GM12878 (cell line): ENCODE data around the gene CACNA1I. TPM values are rescaled to one million over a fixed set of nuclear protein-coding genes. Genes with fewer than 3 reads are reported as not detected.

Experiments
- ATAC-seq: fragments of 200-7000 bp; cut with Tn5 transposase; 3 replicates; pipeline ENCODE4 v1.9.1; 2020; ENCODE audit warnings: mild to moderate bottlenecking, moderate library complexity
- BruUV-seq: library from RNA; stranded (reverse); fragments of 400-500 nt; replicated peaks from 2 replicates; lab custom pipeline; 2021; lab: Mats Ljungman, UMichigan
- CTCF ChIA-PET: fragments of 300-600 bp; sonication (Branson Sonifier 250); formaldehyde crosslinking; extraction: SDS; loops from one replicate; lab custom pipeline; 2021; ENCODE audit warnings: inconsistent platforms; lab: Yijun Ruan, JAX
- POLR2A ChIA-PET: fragments of 350-600 bp; formaldehyde crosslinking; extraction: SDS; loops from one replicate; lab custom pipeline; 2021; ENCODE audit warnings: inconsistent platforms; lab: Charles Lee
- RAD21 ChIA-PET: fragments of 300-600 bp; sonication (Branson Sonifier 250); formaldehyde crosslinking; loops from one replicate; lab custom pipeline; 2023; ENCODE audit warnings: antibody characterized with exemption; ENCODE audit not compliant: unreplicated experiment; lab: Charles Lee
- SMC1A ChIA-PET: fragments of 300-600 bp; sonication (Branson Sonifier 250); formaldehyde crosslinking; loops from one replicate; lab custom pipeline; 2023; ENCODE audit not compliant: unreplicated experiment, uncharacterized antibody; lab: Charles Lee
- DNase-seq: peaks from one replicate; pipeline ENCODE4 v3.0.0-alpha.2; 2011; ENCODE audit warnings: low read depth, low spot score
- FAIRE-seq: peaks from 3 replicates; lab custom pipeline; 2011; peaks lifted over from hg19 to GRCh38; lab: Jason Lieb, UNC
- H2AFZ ChIP-seq: 2 replicates; pipeline ENCODE4 v1.6.0; 2011; ENCODE audit warnings: low read depth, low read length, control low read depth; ENCODE audit not compliant: control insufficient read depth
- H3K27ac ChIP-seq: 2 replicates; pipeline ENCODE4 v1.5.1; 2011; ENCODE audit warnings: control low read depth; ENCODE audit not compliant: control insufficient read depth, insufficient read depth
- H3K27me3 ChIP-seq, 2 experiments: replicated peaks in 1 of 2; 2 replicates each; pipeline versions ENCODE4 v1.6.0 to v1.6.1; 2011; ENCODE audit warnings: low read length in 1 of 2; ENCODE audit not compliant: control insufficient read depth in 2 of 2, insufficient read depth in 2 of 2
- H3K36me3 ChIP-seq, 2 experiments: 2 replicates each; pipeline ENCODE4 v1.5.1; 2011; ENCODE audit warnings: low read length in 1 of 2; ENCODE audit not compliant: control insufficient read depth in 2 of 2, insufficient read depth in 2 of 2
- H3K4me1 ChIP-seq: 2 replicates; pipeline ENCODE4 v1.6.1; 2011; ENCODE audit warnings: mild to moderate bottlenecking, low read length, moderate library complexity, mixed read lengths; ENCODE audit not compliant: control insufficient read depth, insufficient read depth
- H3K4me2 ChIP-seq: 2 replicates; pipeline ENCODE4 v1.6.0; 2011; ENCODE audit warnings: control low read depth; ENCODE audit not compliant: control insufficient read depth, insufficient read depth
- H3K4me3 ChIP-seq: fragments of 200-600 bp; sonication (generic); 2 replicates; pipeline ENCODE4 v1.5.1; 2016
- H3K79me2 ChIP-seq: 2 replicates; pipeline ENCODE4 v1.6.0; 2011; ENCODE audit warnings: low read length; ENCODE audit not compliant: control insufficient read depth, insufficient read depth
- H3K9ac ChIP-seq: 2 replicates; pipeline ENCODE4 v1.8.0; 2011; ENCODE audit warnings: low read length, control low read depth, mixed read lengths; ENCODE audit not compliant: control insufficient read depth, insufficient read depth
- H3K9me3 ChIP-seq: replicated peaks from 3 replicates; pipeline ENCODE4 v1.5.1; 2011; ENCODE audit warnings: mild to moderate bottlenecking, low read length; ENCODE audit not compliant: control insufficient read depth, insufficient read depth
- H4K20me1 ChIP-seq: 2 replicates; pipeline ENCODE4 v1.6.0; 2011; ENCODE audit not compliant: control insufficient read depth, insufficient read depth
- JUNB ChIP-seq: IDR thresholded peaks from 2 replicates; pipeline ENCODE4 v1.6.1; 2016; ENCODE audit warnings: antibody characterized with exemption, mild to moderate bottlenecking
- MYC ChIP-seq: IDR thresholded peaks from 2 replicates; pipeline ENCODE4 v1.6.1; 2011; ENCODE audit warnings: mild to moderate bottlenecking, low read length, moderate library complexity, inconsistent platforms; ENCODE audit not compliant: insufficient read depth, insufficient replicate concordance, insufficient read length, severe bottlenecking
- NR2C2 ChIP-seq: IDR thresholded peaks from 2 replicates; pipeline ENCODE4 v1.6.1; 2011; ENCODE audit warnings: borderline replicate concordance, low read depth; ENCODE audit not compliant: control insufficient read depth, insufficient read length
- PBX3 ChIP-seq: IDR thresholded peaks from 2 replicates; pipeline ENCODE4 v1.6.1; 2011; ENCODE audit warnings: mild to moderate bottlenecking, low read depth, low read length, moderate library complexity; ENCODE audit not compliant: insufficient replicate concordance
- ZNF622 ChIP-seq: fragments of 450-650 bp; IDR thresholded peaks from 2 replicates; pipeline ENCODE4 v1.6.1; 2017; ENCODE audit warnings: mild to moderate bottlenecking, inconsistent platforms
- WGBS: methylation state at CpG from one replicate; pipeline ENCODE4 v1.1.6; 2016; ENCODE audit warnings: low lambda C conversion rate; ENCODE audit not compliant: insufficient replicate concordance, insufficient coverage; ENCODE audit errors: missing lambda C conversion rate; 5-methylcytosine and 5-hydroxymethylcytosine counted together
- in situ Hi-C: fragments of 300-500 bp; cut with MboI; formaldehyde crosslinking; loops from 9 replicates; pipeline ENCODE4 v1.14.3; 2018; ENCODE audit warnings: mixed read lengths
- intact Hi-C: fragments of 100-400 bp; cut with micrococcal nuclease; formaldehyde crosslinking; loops from one replicate; pipeline ENCODE4 v1.14.2; 2022; ENCODE audit not compliant: unreplicated experiment
- polyA plus RNA-seq, 11 experiments: library from polyadenylated mRNA; depleted of rRNA in 4 of 11; unstranded in 6 of 11; stranded (reverse) in 5 of 11; fragments of >200 nt; fragmentation: Nextera tagmentation in 4 of 11; fragmentation: Illumina TruSeq in 1 of 11; extraction: Ambion mirVana in 4 of 11; extraction: Trizol in 1 of 11; gene quantifications; 1 replicate in 1 of 11; 2 replicates in 10 of 11; pipeline versions ENCODE4 v1.2.1 to v1.2.3, GENCODE V29; 2011 to 2016; ENCODE audit warnings: inconsistent platforms in 2 of 11, missing spikeins in 2 of 11, low read depth in 1 of 11
- total RNA-seq, 4 experiments: library from RNA; depleted of rRNA in 3 of 4; stranded (reverse); fragments of >200 nt in 3 of 4; fragmentation: Illumina TruSeq in 1 of 4; extraction: Trizol in 1 of 4; gene quantifications; 2 replicates each; pipeline versions ENCODE4 v1.2.1 to v1.2.3, GENCODE V29; 2013 to 2021
- TF ChIP-seq, protein P1 (sequence below): fragments of 450-650 bp; formaldehyde crosslinking; IDR thresholded peaks from 2 replicates; pipeline ENCODE4 v1.4.0; 2022; ENCODE audit warnings: mild to moderate bottlenecking, moderate library complexity
- TF ChIP-seq, protein P2 (sequence below): IDR thresholded peaks from 2 replicates; pipeline ENCODE4 v1.6.1; 2011; ENCODE audit warnings: low read depth, mild to moderate bottlenecking, low read length, moderate library complexity, borderline replicate concordance; ENCODE audit errors: extremely low read depth

Gene CACNA1I
- total and polyA plus RNA-seq, 10 of the 15 experiments (the other 5 are each of a cell fraction or from before 2014, with no cell fraction given) = 0.01 to 0.03 TPM; not detected in 8

DNA sequence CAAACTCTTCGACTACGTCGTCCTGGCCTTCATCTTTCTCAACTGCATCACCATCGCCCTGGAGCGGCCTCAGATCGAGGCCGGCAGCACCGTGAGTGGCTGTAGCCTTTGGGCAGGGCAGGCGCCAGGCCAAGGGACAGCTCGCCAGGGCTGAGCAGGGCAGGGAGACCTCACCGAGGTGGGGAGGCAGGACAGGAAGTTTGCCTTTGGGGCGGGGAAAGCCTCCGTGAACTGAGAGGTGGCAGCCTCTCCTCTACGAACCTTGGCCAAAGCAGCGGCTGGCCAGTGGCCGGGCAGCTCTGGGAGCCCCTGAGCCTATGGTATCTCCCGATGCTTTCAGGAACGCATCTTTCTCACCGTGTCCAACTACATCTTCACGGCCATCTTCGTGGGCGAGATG lies 93.2 kb downstream of the CACNA1I start (continued):
- no peak for TF ChIP-seq PBX3
- no peak for TF ChIP-seq NR2C2
- no peak for TF ChIP-seq ZNF622

DNA sequence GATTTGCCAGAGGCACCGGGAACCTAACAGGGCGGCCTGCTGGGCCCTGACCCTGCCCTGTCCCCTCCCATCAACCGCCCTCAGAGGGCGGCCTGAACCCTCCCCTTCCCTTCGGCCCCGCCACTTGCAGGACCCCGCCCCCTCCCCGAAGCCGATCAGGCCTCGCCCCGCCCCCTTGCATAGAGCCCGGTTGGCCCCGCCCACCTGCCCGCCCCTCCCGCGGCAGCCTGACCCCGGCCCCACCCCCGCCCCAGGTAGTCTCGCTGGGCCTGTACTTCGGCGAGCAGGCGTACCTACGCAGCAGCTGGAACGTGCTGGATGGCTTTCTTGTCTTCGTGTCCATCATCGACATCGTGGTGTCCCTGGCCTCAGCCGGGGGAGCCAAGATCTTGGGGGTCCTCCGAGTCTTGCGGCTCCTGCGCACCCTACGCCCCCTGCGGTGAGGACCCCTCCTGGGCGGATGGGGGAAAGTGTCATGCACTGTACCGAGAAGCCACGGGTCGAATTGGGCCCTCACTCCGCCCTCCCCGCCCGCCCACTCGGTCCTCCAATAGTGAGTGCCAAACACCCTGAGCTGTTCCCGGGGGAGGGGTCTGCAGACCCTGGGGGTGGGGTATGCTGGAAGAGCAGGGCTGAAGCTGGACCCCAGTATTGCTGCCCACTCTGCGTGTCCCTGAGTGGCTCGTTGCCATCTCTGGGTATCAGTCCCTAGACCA lies 94.1 kb downstream of the CACNA1I start:
- in situ Hi-C loops = no loop called here
- Histone ChIP-seq H3K4me2 (no peak overlapping the region), H3K27ac (no peak overlapping the region), H3K79me2 (no peaks in the 10 kb centered on the region), H3K27me3 (peaks cover 8 to 16% of the 10 kb centered on the region in 2 experiments), H3K4me3 (no peak overlapping the region), H3K9ac (no peak overlapping the region), H3K4me1 (no peaks in the 10 kb centered on the region), H2AFZ (no peak overlapping the region), H4K20me1 (no peaks in the 10 kb centered on the region), H3K9me3 (no peaks in the 10 kb centered on the region; the same call in 2 of the 3 replicates), H3K36me3 (no peaks in the 10 kb centered on the region)
- BruUV-seq = no TSS peak
- CTCF ChIA-PET = no interaction called here
- TF ChIP-seq JUNB = no peak
- TF ChIP-seq, protein P1, sequence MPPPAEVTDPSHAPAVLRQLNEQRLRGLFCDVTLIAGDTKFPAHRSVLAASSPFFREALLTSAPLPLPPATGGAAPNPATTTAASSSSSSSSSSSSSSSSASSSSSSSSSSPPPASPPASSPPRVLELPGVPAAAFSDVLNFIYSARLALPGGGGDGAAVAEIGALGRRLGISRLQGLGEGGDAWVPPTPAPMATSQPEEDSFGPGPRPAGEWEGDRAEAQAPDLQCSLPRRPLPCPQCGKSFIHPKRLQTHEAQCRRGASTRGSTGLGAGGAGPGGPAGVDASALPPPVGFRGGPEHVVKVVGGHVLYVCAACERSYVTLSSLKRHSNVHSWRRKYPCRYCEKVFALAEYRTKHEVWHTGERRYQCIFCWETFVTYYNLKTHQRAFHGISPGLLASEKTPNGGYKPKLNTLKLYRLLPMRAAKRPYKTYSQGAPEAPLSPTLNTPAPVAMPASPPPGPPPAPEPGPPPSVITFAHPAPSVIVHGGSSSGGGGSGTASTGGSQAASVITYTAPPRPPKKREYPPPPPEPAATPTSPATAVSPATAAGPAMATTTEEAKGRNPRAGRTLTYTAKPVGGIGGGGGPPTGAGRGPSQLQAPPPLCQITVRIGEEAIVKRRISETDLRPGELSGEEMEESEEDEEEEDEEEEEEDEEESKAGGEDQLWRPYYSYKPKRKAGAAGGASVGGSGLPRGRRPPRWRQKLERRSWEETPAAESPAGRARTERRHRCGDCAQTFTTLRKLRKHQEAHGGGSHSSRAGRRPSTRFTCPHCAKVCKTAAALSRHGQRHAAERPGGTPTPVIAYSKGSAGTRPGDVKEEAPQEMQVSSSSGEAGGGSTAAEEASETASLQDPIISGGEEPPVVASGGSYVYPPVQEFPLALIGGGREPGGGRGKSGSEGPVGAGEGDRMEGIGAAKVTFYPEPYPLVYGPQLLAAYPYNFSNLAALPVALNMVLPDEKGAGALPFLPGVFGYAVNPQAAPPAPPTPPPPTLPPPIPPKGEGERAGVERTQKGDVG (CRISPR knock-in tag) = no peak
- TF ChIP-seq MYC = no peak
- TF ChIP-seq, protein P2, sequence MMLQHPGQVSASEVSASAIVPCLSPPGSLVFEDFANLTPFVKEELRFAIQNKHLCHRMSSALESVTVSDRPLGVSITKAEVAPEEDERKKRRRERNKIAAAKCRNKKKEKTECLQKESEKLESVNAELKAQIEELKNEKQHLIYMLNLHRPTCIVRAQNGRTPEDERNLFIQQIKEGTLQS = no peak
- RAD21 ChIA-PET = no interaction called here
- WGBS = 28% methylated on average over 17 of the region's 44 CpGs
- POLR2A ChIA-PET = no interaction called here
- DNase-seq = no peak
- ATAC-seq = no peak
- no peak for FAIRE-seq
- SMC1A ChIA-PET = no interaction called here
- intact Hi-C loops = no loop called here
